ENCODE measurements around the gene RNU2-63P. TPM values are rescaled to one million over a fixed set of nuclear protein-coding genes. Genes with fewer than 3 reads are reported as not detected.
"Not testable (repeated sequence)": the region's sequence is repeated elsewhere in the genome, so short reads cannot be mapped to it uniquely, and the experiment has no call there.

Gene RNU2-63P
- total RNA-seq, 4 donors from 2014 or later, result not detected

DNA sequence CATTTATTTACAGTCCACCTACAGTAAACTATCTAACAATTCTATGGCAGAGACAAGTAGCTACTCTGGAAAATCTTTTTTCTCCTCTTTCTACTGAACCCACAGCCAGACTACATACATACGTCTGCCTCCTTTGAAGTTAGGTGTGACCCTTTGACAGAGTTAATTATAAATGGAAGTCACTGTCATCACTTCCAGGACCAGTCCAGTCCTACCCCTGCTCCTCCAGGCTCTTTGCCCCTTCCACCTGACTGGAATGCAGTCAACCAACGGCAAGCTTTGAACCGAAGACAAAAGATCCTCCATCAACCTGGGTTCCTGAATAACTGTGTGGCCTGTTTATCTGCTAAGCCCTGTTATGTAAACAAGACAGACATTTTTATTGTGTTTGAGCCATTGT, 35.2 kb downstream of the RNU2-63P start:
- H3K4me1 ChIP-seq; H3K27me3 ChIP-seq; H3K27ac ChIP-seq; H3K36me3 ChIP-seq; intact Hi-C loops (cut with DNase I); H3K4me3 ChIP-seq; H3K9me3 ChIP-seq; DNase-seq: not testable (repeated sequence)
- no CpG with 5 or more reads among the region's 3 CpGs for WGBS, 2 donors

DNA sequence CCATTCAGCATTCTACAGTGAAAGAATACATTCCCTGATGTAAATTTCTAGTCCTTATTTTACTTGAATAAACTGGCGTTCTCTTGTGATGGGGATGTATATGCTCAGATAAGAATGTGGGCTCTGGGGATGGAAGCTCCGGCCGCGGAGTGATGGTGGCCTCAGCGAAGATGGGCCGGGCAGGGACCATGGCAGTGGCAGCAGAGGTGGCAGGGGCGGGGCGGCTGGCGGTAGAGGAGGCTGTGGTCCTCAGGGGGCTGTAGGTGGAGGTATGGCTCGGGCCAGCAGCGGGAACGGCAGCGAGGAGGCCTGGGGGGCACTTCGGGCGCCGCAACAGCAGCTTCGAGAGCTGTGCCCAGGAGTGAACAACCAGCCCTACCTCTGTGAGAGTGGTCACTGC, 44.0 kb downstream of the RNU2-63P start:
- 60% methylated on average over 1 of the region's 17 CpGs; no CpG with 5 or more reads in 1 of the 2 donors for WGBS, 2 donors
- DNase-seq; H3K27me3 ChIP-seq; H3K36me3 ChIP-seq; H3K27ac ChIP-seq; intact Hi-C loops (cut with DNase I); H3K4me1 ChIP-seq; H3K9me3 ChIP-seq; H3K4me3 ChIP-seq: not testable (repeated sequence)

Small RNA genes within 50 kb of the gene (small RNA-seq; reads per million reads assigned to genes)
- 0 to 2.7 (median 0.17) reads per million in 4 donors for gene RNU2-63P

Other genes with a start within 250 kb of the RNU2-63P start
- 1 to 10 TPM in 3 of 4 donors, not detected in 1; 1.3 to 1.9 (median 1.6) TPM for gene RGPD2, start 190.8 kb downstream of the RNU2-63P start, total RNA-seq
- gene KRCC1, start 39.2 kb upstream of the RNU2-63P start, total RNA-seq, result 10 to 100 TPM; 11.7 to 28.4 (median 20.1) TPM
- under 1 TPM in 1 of 4 donors, not detected in 3; 0.27 TPM for gene SMYD1, start 51.3 kb upstream of the RNU2-63P start, total RNA-seq
- not detected for gene FABP1, start 111.5 kb upstream of the RNU2-63P start, total RNA-seq
- 10 to 100 TPM in 1 of 4 donors, 1 to 10 TPM in 2, under 1 TPM in 1; 0.22 to 15.8 (median 6.0) TPM for gene THNSL2, start 153.8 kb upstream of the RNU2-63P start, total RNA-seq